HepG2 (cell line): Measurements from ENCODE around the gene AKAP7. TPM values are rescaled to one million over a fixed set of nuclear protein-coding genes. Genes with fewer than 3 reads are reported as not detected.

ENCODE experiments used
- BRF2 ChIP-seq: sonication (generic); formaldehyde crosslinking; IDR thresholded peaks from 2 replicates; pipeline ENCODE4 v1.8.1; 2022; ENCODE audit warnings: mild to moderate bottlenecking, missing genetic modification reagents
- GABPB1 ChIP-seq: IDR thresholded peaks from 2 replicates; pipeline ENCODE4 v1.6.1; 2016; ENCODE audit warnings: mild to moderate bottlenecking, missing genetic modification reagents, moderate library complexity, missing compliant biosample characterization
- IRX3 ChIP-seq: sonication (generic); formaldehyde crosslinking; IDR thresholded peaks from 2 replicates; pipeline ENCODE4 v1.8.1; 2023; ENCODE audit warnings: mild to moderate bottlenecking, low read depth, missing genetic modification reagents, borderline replicate concordance
- ZNF318 ChIP-seq: sonication (generic); formaldehyde crosslinking; IDR thresholded peaks from 2 replicates; pipeline ENCODE4 v1.4.0; 2020; ENCODE audit warnings: mild to moderate bottlenecking, missing genetic modification reagents
- ZNF350 ChIP-seq: sonication (generic); formaldehyde crosslinking; IDR thresholded peaks from 2 replicates; pipeline ENCODE4 v1.4.0; 2020; ENCODE audit warnings: mild to moderate bottlenecking, low read depth, missing genetic modification reagents, borderline replicate concordance
- ZNF512 ChIP-seq: sonication (generic); formaldehyde crosslinking; IDR thresholded peaks from 2 replicates; pipeline ENCODE4 v1.4.0; 2020; ENCODE audit warnings: mild to moderate bottlenecking, missing genetic modification reagents
- ZNF547 ChIP-seq: sonication (generic); formaldehyde crosslinking; IDR thresholded peaks from 2 replicates; pipeline ENCODE4 v1.5.1; 2020; ENCODE audit warnings: mild to moderate bottlenecking, missing genetic modification reagents
- ZNF816 ChIP-seq: sonication (generic); formaldehyde crosslinking; IDR thresholded peaks from 2 replicates; pipeline ENCODE4 v1.8.0; 2022; ENCODE audit warnings: missing genetic modification reagents, mild to moderate bottlenecking, borderline replicate concordance
- polyA plus RNA-seq, 8 experiments: library from polyadenylated mRNA; depleted of rRNA in 3 of 8; stranded (reverse) in 7 of 8; unstranded in 1 of 8; fragments of >200 nt; fragmentation: Illumina TruSeq in 4 of 8; extraction: Trizol in 4 of 8; gene quantifications; 2 replicates each; pipeline versions ENCODE4 v1.2.1 to v1.2.3, GENCODE V29; 2011 to 2016; ENCODE audit warnings: low read depth in 4 of 8, missing spikeins in 1 of 8, mixed read lengths in 1 of 8; ENCODE audit not compliant: insufficient read depth in 1 of 8
- total RNA-seq, 5 experiments: library from RNA; depleted of rRNA; stranded (reverse); fragments of >200 nt; fragmentation: Illumina TruSeq; extraction: Trizol; gene quantifications; 2 replicates each; pipeline ENCODE4 v1.2.3, GENCODE V29; 2016; ENCODE audit warnings: low read depth in 1 of 5
- TF ChIP-seq, protein P1 (sequence below): sonication (generic); formaldehyde crosslinking; IDR thresholded peaks from 2 replicates; pipeline ENCODE4 v1.4.0; 2020; ENCODE audit warnings: low read depth, mild to moderate bottlenecking, missing genetic modification reagents

AKAP7 gene
- total and polyA plus RNA-seq, 2 of the 13 experiments (the other 11 are each of a cell fraction or from before 2014, with no cell fraction given): 3.6 to 11.7 TPM

GRCh38 chr6:131175564-131175963 is 40.3 kb downstream of the AKAP7 start (continued):
- no peak for TF ChIP-seq ZNF318 (CRISPR knock-in tag)
- no peak for TF ChIP-seq BRF2 (CRISPR knock-in tag)
- no peak for TF ChIP-seq ZNF816 (CRISPR knock-in tag)
- no peak for TF ChIP-seq IRX3
- no peak for TF ChIP-seq GABPB1 (CRISPR knock-in tag)
- no peak for TF ChIP-seq ZNF547 (CRISPR knock-in tag)
- TF ChIP-seq, protein P1, sequence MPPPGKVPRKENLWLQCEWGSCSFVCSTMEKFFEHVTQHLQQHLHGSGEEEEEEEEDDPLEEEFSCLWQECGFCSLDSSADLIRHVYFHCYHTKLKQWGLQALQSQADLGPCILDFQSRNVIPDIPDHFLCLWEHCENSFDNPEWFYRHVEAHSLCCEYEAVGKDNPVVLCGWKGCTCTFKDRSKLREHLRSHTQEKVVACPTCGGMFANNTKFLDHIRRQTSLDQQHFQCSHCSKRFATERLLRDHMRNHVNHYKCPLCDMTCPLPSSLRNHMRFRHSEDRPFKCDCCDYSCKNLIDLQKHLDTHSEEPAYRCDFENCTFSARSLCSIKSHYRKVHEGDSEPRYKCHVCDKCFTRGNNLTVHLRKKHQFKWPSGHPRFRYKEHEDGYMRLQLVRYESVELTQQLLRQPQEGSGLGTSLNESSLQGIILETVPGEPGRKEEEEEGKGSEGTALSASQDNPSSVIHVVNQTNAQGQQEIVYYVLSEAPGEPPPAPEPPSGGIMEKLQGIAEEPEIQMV (CRISPR knock-in tag): no peak
- TF ChIP-seq ZNF512 (CRISPR knock-in tag): no peak
- TF ChIP-seq ZNF350 (CRISPR knock-in tag): no peak
